H1 (cell line): ENCODE measurements around the gene UFD1. TPM values are rescaled to one million over a fixed set of nuclear protein-coding genes. Genes with fewer than 3 reads are reported as not detected.

ENCODE experiments used
- CTCF ChIA-PET: fragments of 300-600 bp; sonication (Branson Sonifier 250); formaldehyde crosslinking; loops from one replicate; lab custom pipeline; 2021; ENCODE audit not compliant: partially characterized antibody; lab: Charles Lee
- POLR2A ChIA-PET: fragments of 300-600 bp; sonication (Branson Sonifier 250); formaldehyde crosslinking; loops from one replicate; lab custom pipeline; 2021; ENCODE audit warnings: inconsistent platforms; ENCODE audit not compliant: partially characterized antibody; lab: Charles Lee
- DNase-seq, 2 experiments: peaks; one replicate each; pipeline versions ENCODE4 v3.0.0 to v3.0.0-alpha.2; 2010 to 2022; ENCODE audit warnings: low spot score in 2 of 2, low read depth in 1 of 2, mixed read lengths in 1 of 2
- FAIRE-seq: peaks from 2 replicates; lab custom pipeline; 2011; peaks lifted over from hg19 to GRCh38; lab: Jason Lieb, UNC
- H2AFZ ChIP-seq: 2 replicates; pipeline ENCODE4 v1.8.1; 2012; ENCODE audit warnings: low read length, inconsistent platforms
- H2AK5ac ChIP-seq: 2 replicates; pipeline ENCODE4 v1.6.1; 2013; ENCODE audit warnings: low read depth, low read length
- H2BK120ac ChIP-seq: replicated peaks from 2 replicates; pipeline ENCODE3; 2013; ENCODE audit warnings: low read depth, low read length, inconsistent platforms
- H2BK12ac ChIP-seq: 2 replicates; pipeline ENCODE4 v1.6.1; 2013; ENCODE audit warnings: low read depth, low read length
- H2BK15ac ChIP-seq: 2 replicates; pipeline ENCODE4 v1.6.1; 2013; ENCODE audit warnings: low read length
- H2BK20ac ChIP-seq: 2 replicates; pipeline ENCODE4 v1.6.1; 2013; ENCODE audit warnings: low read length
- H2BK5ac ChIP-seq: 2 replicates; pipeline ENCODE4 v1.6.1; 2013; ENCODE audit warnings: low read depth, low read length
- H3K14ac ChIP-seq: 2 replicates; pipeline ENCODE4 v1.6.1; 2013; ENCODE audit warnings: inconsistent platforms; ENCODE audit not compliant: insufficient read length
- H3K18ac ChIP-seq: 2 replicates; pipeline ENCODE4 v1.6.1; 2013; ENCODE audit warnings: low read length; ENCODE audit errors: extremely low read depth
- H3K23ac ChIP-seq: 2 replicates; pipeline ENCODE4 v1.6.1; 2013; ENCODE audit warnings: inconsistent platforms; ENCODE audit not compliant: insufficient read length
- H3K23me2 ChIP-seq: 2 replicates; pipeline ENCODE4 v1.6.1; 2013; ENCODE audit warnings: low read depth, low read length
- H3K27ac ChIP-seq: 2 replicates; pipeline ENCODE4 v1.6.1; 2011; ENCODE audit warnings: low read depth, low read length, inconsistent platforms
- H3K27me3 ChIP-seq, 4 experiments: replicated peaks in 1 of 4; 1 replicate in 1 of 4; 2 replicates in 3 of 4; pipeline versions ENCODE4 v1.6.1 to v1.8.1; 2011 to 2013; ENCODE audit warnings: low read length in 3 of 4, mild to moderate bottlenecking in 3 of 4, inconsistent platforms in 2 of 4, mixed read lengths in 2 of 4, moderate library complexity in 1 of 4; ENCODE audit not compliant: control insufficient read depth in 3 of 4, insufficient read depth in 3 of 4; ENCODE audit errors: extremely low read depth in 1 of 4
- H3K36me3 ChIP-seq, 4 experiments: 2 replicates each; pipeline versions ENCODE4 v1.6.1 to v1.8.1; 2011 to 2013; ENCODE audit warnings: mild to moderate bottlenecking in 4 of 4, low read length in 3 of 4, moderate library complexity in 2 of 4, control low read depth in 1 of 4, inconsistent platforms in 1 of 4; ENCODE audit not compliant: insufficient read depth in 4 of 4, control insufficient read depth in 2 of 4
- H3K4ac ChIP-seq: replicated peaks from 2 replicates; pipeline ENCODE3; 2013; ENCODE audit warnings: low read length, low read depth, mixed read lengths, inconsistent platforms; ENCODE audit not compliant: insufficient read length
- H3K4me1 ChIP-seq, 4 experiments: replicated peaks in 1 of 4; 1 replicate in 1 of 4; 2 replicates in 3 of 4; pipeline versions ENCODE4 v1.6.1 to v1.8.1; 2011 to 2013; ENCODE audit warnings: low read length in 3 of 4, inconsistent platforms in 2 of 4, mixed read lengths in 1 of 4; ENCODE audit not compliant: insufficient read depth in 4 of 4, control insufficient read depth in 3 of 4
- H3K4me2 ChIP-seq, 2 experiments: 2 replicates each; pipeline versions ENCODE4 v1.6.1 to v1.8.1; 2011 to 2013; ENCODE audit warnings: low read depth in 2 of 2, low read length in 2 of 2, control low read depth in 1 of 2, inconsistent platforms in 1 of 2, mild to moderate bottlenecking in 1 of 2; ENCODE audit not compliant: insufficient read depth in 1 of 2
- H3K4me3 ChIP-seq, 4 experiments: fragments of 200-600, 300-600 bp in 1 of 4; sonication (generic), shearing (Covaris generic), sonication (Bioruptor Twin) in 1 of 4; 2 replicates each; pipeline versions ENCODE4 v1.5.1 to v1.8.1; 2011 to 2016; ENCODE audit warnings: low read length in 4 of 4, low read depth in 3 of 4, control low read depth in 2 of 4, inconsistent platforms in 2 of 4, mild to moderate bottlenecking in 2 of 4, mixed read lengths in 1 of 4, moderate library complexity in 1 of 4; ENCODE audit not compliant: insufficient read depth in 2 of 4; ENCODE audit errors: extremely low read depth in 1 of 4
- H3K56ac ChIP-seq: replicated peaks from 2 replicates; pipeline ENCODE3; 2013; ENCODE audit warnings: low read depth, mild to moderate bottlenecking, mixed read lengths, low read length, inconsistent platforms; ENCODE audit not compliant: insufficient read length
- H3K79me1 ChIP-seq: 2 replicates; pipeline ENCODE4 v1.6.1; 2013; ENCODE audit warnings: low read depth, low read length, control low read depth
- H3K79me2 ChIP-seq, 2 experiments: 2 replicates each; pipeline versions ENCODE4 v1.6.1 to v1.8.1; 2012 to 2013; ENCODE audit warnings: low read length in 2 of 2, mild to moderate bottlenecking in 2 of 2, inconsistent platforms in 1 of 2; ENCODE audit not compliant: insufficient read depth in 2 of 2, control insufficient read depth in 1 of 2
- H3K9ac ChIP-seq, 4 experiments: replicated peaks in 1 of 4; 1 replicate in 1 of 4; 2 replicates in 3 of 4; pipeline versions ENCODE4 v1.6.1 to v1.8.1; 2011 to 2013; ENCODE audit warnings: low read depth in 3 of 4, low read length in 3 of 4, control low read depth in 2 of 4, mild to moderate bottlenecking in 2 of 4, moderate library complexity in 2 of 4, inconsistent platforms in 1 of 4; ENCODE audit errors: extremely low read depth in 1 of 4
- H3K9me3 ChIP-seq, 2 experiments: 2 replicates each; pipeline versions ENCODE4 v1.6.1 to v1.8.1; 2012 to 2013; ENCODE audit warnings: mild to moderate bottlenecking in 2 of 2, moderate library complexity in 2 of 2, control low read depth in 1 of 2, inconsistent platforms in 1 of 2, low read depth in 1 of 2, low read length in 1 of 2, mixed read lengths in 1 of 2; ENCODE audit not compliant: insufficient read depth in 2 of 2
- H4K20me1 ChIP-seq, 2 experiments: replicated peaks in 1 of 2; 2 replicates each; pipeline versions ENCODE3 to v1.8.1; 2011 to 2013; ENCODE audit warnings: inconsistent platforms in 2 of 2, low read length in 2 of 2, mild to moderate bottlenecking in 1 of 2; ENCODE audit not compliant: insufficient read depth in 2 of 2, control insufficient read depth in 1 of 2
- H4K5ac ChIP-seq: 2 replicates; pipeline ENCODE4 v1.6.1; 2013; ENCODE audit warnings: low read length, low read depth, mixed read lengths, inconsistent platforms; ENCODE audit not compliant: insufficient read length
- H4K8ac ChIP-seq: 2 replicates; pipeline ENCODE4 v1.8.0; 2013; ENCODE audit warnings: mild to moderate bottlenecking, moderate library complexity, low read length, inconsistent platforms; ENCODE audit not compliant: insufficient read depth; ENCODE audit errors: extremely low read depth
- H4K91ac ChIP-seq: replicated peaks from 2 replicates; pipeline ENCODE3; 2013; ENCODE audit warnings: low read length, mixed read lengths, inconsistent platforms; ENCODE audit not compliant: insufficient read length
- POLR2AphosphoS5 ChIP-seq: IDR thresholded peaks from 2 replicates; pipeline ENCODE4 v1.6.1; 2011; ENCODE audit warnings: low read depth, low read length
- SIX5 ChIP-seq: IDR thresholded peaks from 2 replicates; pipeline ENCODE4 v1.6.1; 2011; ENCODE audit warnings: mild to moderate bottlenecking, low read depth, low read length
- WGBS, 2 experiments: shearing (Covaris generic) in 1 of 2; methylation state at CpG; one replicate each; pipeline versions ENCODE4 v1.1.6 to v1.1.7; 2013 to 2015; ENCODE audit warnings: low lambda C conversion rate in 2 of 2, mixed read lengths in 2 of 2, inconsistent platforms in 1 of 2, low coverage in 1 of 2, missing lambda C conversion rate in 1 of 2; ENCODE audit not compliant: insufficient replicate concordance in 2 of 2, insufficient coverage in 1 of 2, insufficient read length in 1 of 2; ENCODE audit errors: extremely low coverage in 1 of 2, missing lambda C conversion rate in 1 of 2; 5-methylcytosine and 5-hydroxymethylcytosine counted together
- polyA plus RNA-seq, 7 experiments: library from polyadenylated mRNA; depleted of rRNA in 3 of 7; stranded (reverse) in 5 of 7; unstranded in 2 of 7; fragments of >200 nt in 5 of 7; fragments of 200-250 nt in 2 of 7; gene quantifications; 1 replicate in 5 of 7; 2 replicates in 1 of 7; 4 replicates in 1 of 7; pipeline versions ENCODE4 v1.2.1 to v1.2.3, GENCODE V29; 2011 to 2013; ENCODE audit warnings: missing spikeins in 2 of 7, mixed read lengths in 2 of 7
- total RNA-seq: library from RNA; stranded (reverse); fragmentation: NEBNext Ultra II Directional; extraction: Animal tissue kit (Norgen Biotek cat#: 25700); gene quantifications from 2 replicates; pipeline ENCODE4 v1.2.1, GENCODE V29; 2021

Gene UFD1
- total and polyA plus RNA-seq, 2 of the 8 experiments (the other 6 are each of a cell fraction or from before 2014, with no cell fraction given) = 74.6 to 116 TPM

DNA sequence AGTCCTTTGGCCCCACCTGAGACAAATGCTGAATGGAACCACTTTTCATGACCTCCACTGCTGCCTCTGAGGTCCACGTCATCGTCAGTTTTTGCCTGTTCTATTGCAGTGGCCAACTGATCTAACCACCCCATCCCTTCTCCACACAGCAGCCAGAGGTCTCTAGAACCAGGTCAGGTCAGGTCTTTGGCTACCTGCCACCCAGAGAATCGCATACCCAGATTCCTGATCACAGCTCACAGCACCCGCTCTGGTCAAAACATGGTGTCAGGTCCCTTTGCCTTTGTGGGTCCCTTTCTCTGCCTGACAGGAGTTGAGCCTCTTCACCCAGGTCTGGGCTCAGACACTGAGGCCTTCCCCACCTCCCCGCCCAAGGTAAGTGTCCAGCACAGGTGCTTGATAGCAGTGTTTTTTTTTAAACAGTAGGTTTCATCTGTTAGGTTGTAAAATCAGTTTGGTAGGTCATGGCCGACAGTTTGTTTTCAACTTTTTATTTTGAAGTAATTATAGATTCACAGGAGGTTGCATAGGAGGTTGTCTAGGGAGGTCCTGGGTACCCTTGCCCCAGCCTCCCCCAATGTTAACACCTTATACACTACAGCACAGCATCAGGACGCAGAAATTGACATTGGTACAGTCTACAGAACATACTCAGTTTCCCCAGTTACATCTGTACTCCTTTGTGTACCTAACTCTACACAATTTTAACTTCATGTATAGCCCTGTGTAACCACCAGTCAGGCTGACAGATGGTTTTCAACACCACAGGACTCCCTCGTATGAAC is 38.4 kb downstream of the UFD1 start:
- H3K9me3 ChIP-seq = no peaks in the 10 kb centered on the region
- no peak overlapping the region for H3K4me3 ChIP-seq
- no peak overlapping the region for H3K27ac ChIP-seq
- no peak overlapping the region for H2BK5ac ChIP-seq
- H3K14ac ChIP-seq = no peak overlapping the region
- no peaks in the 10 kb centered on the region for H3K23me2 ChIP-seq
- H3K27me3 ChIP-seq = no peaks in the 10 kb centered on the region
- no peak overlapping the region for H4K8ac ChIP-seq
- H4K91ac ChIP-seq = no peak overlapping the region
- no peak overlapping the region for H3K23ac ChIP-seq
- H2AFZ ChIP-seq = no peak overlapping the region
- no peak overlapping the region for H2BK15ac ChIP-seq
- CTCF ChIA-PET = no interaction called here
- POLR2A ChIA-PET = interaction anchor here (0.6 to 1.3 kb wide), 5 partner anchors 8 to 146 kb away, joined by 3 to 5 read pairs (median 3); partner anchors contain the start of genes C22orf39 and HIRA
- no peak overlapping the region for H3K9ac ChIP-seq
- no peak overlapping the region for H3K4ac ChIP-seq
- peaks cover 5 to 8% (median 6%) of the 10 kb centered on the region in 4 experiments; a peak in 5 of 8 replicates for H3K36me3 ChIP-seq
- H3K79me1 ChIP-seq = peaks cover 10% of the 10 kb centered on the region
- peaks cover 0 to 23% of the 10 kb centered on the region in 2 experiments; a peak in 2 of 4 replicates for H3K79me2 ChIP-seq
- H4K5ac ChIP-seq = no peak overlapping the region
- no peak overlapping the region for H3K18ac ChIP-seq
- H3K56ac ChIP-seq = no peak overlapping the region
- 91% methylated on average over 8 of the region's 8 CpGs; no CpG with 5 or more reads in 1 of the 2 experiments for WGBS, 2 experiments
- no peak overlapping the region for H3K4me2 ChIP-seq
- FAIRE-seq (no peak), DNase-seq (no peak)
- H2BK12ac ChIP-seq = no peak overlapping the region
- no peak overlapping the region for H2AK5ac ChIP-seq
- no peak overlapping the region for H2BK120ac ChIP-seq
- H3K4me1 ChIP-seq = no peaks in the 10 kb centered on the region
- H4K20me1 ChIP-seq = peaks cover 14 to 29% of the 10 kb centered on the region in 2 experiments
- H2BK20ac ChIP-seq = no peak overlapping the region
- TF ChIP-seq SIX5 = no peak
- TF ChIP-seq POLR2AphosphoS5 = peak; percentile 55; the same call in 1 of the 2 replicates
